ENCODE data around the gene EMC8. TPM values are rescaled to one million over a fixed set of nuclear protein-coding genes. Genes with fewer than 3 reads are reported as not detected.

EMC8 gene
- total RNA-seq, 1 experiment from 2014 or later, result 73.0 TPM

DNA sequence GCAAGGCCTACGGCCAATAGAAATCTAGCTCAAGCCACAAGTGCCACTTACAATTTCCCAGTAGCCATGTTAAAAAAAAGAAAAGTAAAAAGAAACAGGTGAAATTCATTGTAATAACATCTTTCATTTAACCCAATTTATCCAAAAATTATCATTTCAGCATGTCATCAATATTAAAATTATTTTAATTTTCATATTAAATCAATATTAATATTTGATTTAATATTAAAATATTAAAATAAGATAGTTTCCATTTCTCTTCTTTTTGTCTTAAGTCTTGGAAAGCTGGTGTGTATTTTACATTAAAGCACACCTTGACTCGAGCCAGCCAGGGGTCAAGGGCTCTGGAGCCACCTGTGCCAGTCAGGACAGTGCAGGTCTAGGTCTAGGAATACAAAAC is 35.7 kb downstream of the EMC8 start:
- no peak for DNase-seq (ENCODE audit: low read depth, low spot score)
- BruUV-seq (replicated peaks), result no TSS peak

GRCh38 chr16:85762970-85763369 is 36.4 kb downstream of the EMC8 start:
- no peak overlapping the region for H2AFZ ChIP-seq (ENCODE audit: low read depth, low read length, poor library complexity, severe bottlenecking)
- no peaks in the 10 kb centered on the region for H3K9me2 ChIP-seq (ENCODE audit: insufficient read depth)
- no peaks in the 10 kb centered on the region for H3K9me3 ChIP-seq (ENCODE audit: control insufficient read depth in 1 of 2, insufficient read depth in 1 of 2, low read depth in 1 of 2, low read length in 2 of 2)
- H3K4me2 ChIP-seq (ENCODE audit: low read length), result no peak overlapping the region
- ChIA-PET POLR2A (no interaction called here), RAD21 (ENCODE audit: low non-redundant PET in 1 of 2, low total read pairs in 2 of 2, uncharacterized antibody in 2 of 2, unreplicated experiment in 2 of 2) (no interaction called here), CTCF (interaction anchor here (1.3 kb wide), 1 partner anchor 13 kb away, joined by 4 read pairs; no protein-coding TSS in a partner anchor)
- intact Hi-C loops (cut with micrococcal nuclease), result no loop called here
- DNase-seq (ENCODE audit: low read depth, low spot score) (no peak), ATAC-seq (no peak)
- peaks cover 6% of the 10 kb centered on the region; the same call in 1 of the 2 replicates for H3K27me3 ChIP-seq (ENCODE audit: insufficient read depth, low read length)
- H3K4me3 ChIP-seq (replicated peaks in 1 of 2; ENCODE audit: low read depth in 1 of 2, low read length in 2 of 2), result no peak overlapping the region
- no peaks in the 10 kb centered on the region for H4K20me1 ChIP-seq (ENCODE audit: insufficient read depth)
- no peaks in the 10 kb centered on the region for H3K79me2 ChIP-seq (ENCODE audit: insufficient read depth, low read length)
- TF ChIP-seq ELF1 (IDR thresholded peaks at IDR 0.05; ENCODE audit: borderline replicate concordance, low read depth), result no peak
- no peak for TF ChIP-seq ZNF274 (IDR thresholded peaks at IDR 0.05; ENCODE audit: low read depth, low read length)
- TF ChIP-seq JUND (IDR thresholded peaks at IDR 0.05), result no peak
- TF ChIP-seq TCF7L2 (IDR thresholded peaks at IDR 0.05; ENCODE audit: borderline replicate concordance, extremely low read depth, insufficient read depth, insufficient read length), result no peak
- TF ChIP-seq CTCF (IDR thresholded peaks at IDR 0.05 in 2 of 3, conservative IDR thresholded peaks at IDR 0.05 in 1 of 3; ENCODE audit: borderline replicate concordance in 1 of 3, insufficient read depth in 1 of 3, low read depth in 2 of 3, low read length in 2 of 3), result no peak
- TF ChIP-seq SRF (IDR thresholded peaks at IDR 0.05; ENCODE audit: low read depth), result no peak
- TF ChIP-seq EGR1 (IDR thresholded peaks at IDR 0.05; ENCODE audit: low read depth), result no peak
- TF ChIP-seq ZBTB33 (IDR thresholded peaks at IDR 0.05; ENCODE audit: extremely low read depth, insufficient replicate concordance, low read length), result no peak
- TF ChIP-seq SIN3A (IDR thresholded peaks at IDR 0.05; ENCODE audit: low read depth), result no peak
- no peak for TF ChIP-seq MAX (IDR thresholded peaks at IDR 0.05)
- no peak for TF ChIP-seq YY1 (IDR thresholded peaks at IDR 0.05; ENCODE audit: extremely low read depth, insufficient replicate concordance, low read depth, low read length)
- TF ChIP-seq POLR2A (IDR thresholded peaks at IDR 0.05; ENCODE audit: borderline replicate concordance, extremely low read depth, insufficient read depth, insufficient read length), result no peak
- no peak for TF ChIP-seq SP1 (IDR thresholded peaks at IDR 0.05; ENCODE audit: low read depth)
- TF ChIP-seq POLR2AphosphoS5 (IDR thresholded peaks at IDR 0.05; ENCODE audit: low read depth, low read length), result no peak
- TF ChIP-seq EZH2phosphoT487 (IDR thresholded peaks at IDR 0.05; ENCODE audit: borderline replicate concordance), result no peak
- peaks cover 11 to 23% of the 10 kb centered on the region in 2 experiments for H3K4me1 ChIP-seq (ENCODE audit: control insufficient read depth in 1 of 2, insufficient read depth in 2 of 2, low read length in 2 of 2)
- no TSS peak for BruUV-seq (replicated peaks)
- H3K9ac ChIP-seq (ENCODE audit: low read length), result no peak overlapping the region
- no peaks in the 10 kb centered on the region for H3K36me3 ChIP-seq (ENCODE audit: control insufficient read depth in 1 of 2, insufficient read depth in 2 of 2, low read length in 2 of 2)
- H3K27ac ChIP-seq (ENCODE audit: low read depth, low read length), result no peak overlapping the region

More for the DNA sequence above, 35.7 kb downstream of the EMC8 start:
- TF ChIP-seq ZFX (IDR thresholded peaks at IDR 0.05) (no peak), YY1 (IDR thresholded peaks at IDR 0.05; ENCODE audit: extremely low read depth, insufficient replicate concordance, low read depth, low read length) (no peak), CBX3 (IDR thresholded peaks at IDR 0.05; ENCODE audit: low read depth) (no peak), CEBPB (IDR thresholded peaks at IDR 0.05; ENCODE audit: low read depth) (no peak), ELF1 (IDR thresholded peaks at IDR 0.05; ENCODE audit: borderline replicate concordance, low read depth) (no peak)
- no peak for ATAC-seq
- no peaks in the 10 kb centered on the region for H3K79me2 ChIP-seq (ENCODE audit: insufficient read depth, low read length)
- ChIA-PET POLR2A (no interaction called here), RAD21 (ENCODE audit: low non-redundant PET in 1 of 2, low total read pairs in 2 of 2, uncharacterized antibody in 2 of 2, unreplicated experiment in 2 of 2) (no interaction called here), CTCF (no interaction called here)
- no peaks in the 10 kb centered on the region for H3K9me2 ChIP-seq (ENCODE audit: insufficient read depth)
- no peak overlapping the region for H2AFZ ChIP-seq (ENCODE audit: low read depth, low read length, poor library complexity, severe bottlenecking)
- H3K9me3 ChIP-seq (ENCODE audit: control insufficient read depth in 1 of 2, insufficient read depth in 1 of 2, low read depth in 1 of 2, low read length in 2 of 2), result no peaks in the 10 kb centered on the region
- H3K4me3 ChIP-seq (replicated peaks in 1 of 2; ENCODE audit: low read depth in 1 of 2, low read length in 2 of 2), result no peak overlapping the region
- H3K9ac ChIP-seq (ENCODE audit: low read length), result no peak overlapping the region
- intact Hi-C loops (cut with micrococcal nuclease), result no loop called here
- no peaks in the 10 kb centered on the region for H4K20me1 ChIP-seq (ENCODE audit: insufficient read depth)
- H3K27ac ChIP-seq (ENCODE audit: low read depth, low read length), result no peak overlapping the region
- no peaks in the 10 kb centered on the region for H3K36me3 ChIP-seq (ENCODE audit: control insufficient read depth in 1 of 2, insufficient read depth in 2 of 2, low read length in 2 of 2)
- no peak overlapping the region for H3K4me2 ChIP-seq (ENCODE audit: low read length)
- peaks cover 15 to 30% of the 10 kb centered on the region in 2 experiments for H3K4me1 ChIP-seq (ENCODE audit: control insufficient read depth in 1 of 2, insufficient read depth in 2 of 2, low read length in 2 of 2)
- H3K27me3 ChIP-seq (ENCODE audit: insufficient read depth, low read length), result peaks cover 6% of the 10 kb centered on the region; the same call in 1 of the 2 replicates
